GM21367 (cell line): ENCODE measurements around the gene VEZF1.

Experiments
- ATAC-seq: cut with Tn5 transposase; IDR thresholded peaks from one replicate; pipeline ENCODE4 v1.9.1; 2021; ENCODE audit not compliant: unreplicated experiment

Gene VEZF1, protein sequence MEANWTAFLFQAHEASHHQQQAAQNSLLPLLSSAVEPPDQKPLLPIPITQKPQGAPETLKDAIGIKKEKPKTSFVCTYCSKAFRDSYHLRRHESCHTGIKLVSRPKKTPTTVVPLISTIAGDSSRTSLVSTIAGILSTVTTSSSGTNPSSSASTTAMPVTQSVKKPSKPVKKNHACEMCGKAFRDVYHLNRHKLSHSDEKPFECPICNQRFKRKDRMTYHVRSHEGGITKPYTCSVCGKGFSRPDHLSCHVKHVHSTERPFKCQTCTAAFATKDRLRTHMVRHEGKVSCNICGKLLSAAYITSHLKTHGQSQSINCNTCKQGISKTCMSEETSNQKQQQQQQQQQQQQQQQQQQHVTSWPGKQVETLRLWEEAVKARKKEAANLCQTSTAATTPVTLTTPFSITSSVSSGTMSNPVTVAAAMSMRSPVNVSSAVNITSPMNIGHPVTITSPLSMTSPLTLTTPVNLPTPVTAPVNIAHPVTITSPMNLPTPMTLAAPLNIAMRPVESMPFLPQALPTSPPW

DNA sequence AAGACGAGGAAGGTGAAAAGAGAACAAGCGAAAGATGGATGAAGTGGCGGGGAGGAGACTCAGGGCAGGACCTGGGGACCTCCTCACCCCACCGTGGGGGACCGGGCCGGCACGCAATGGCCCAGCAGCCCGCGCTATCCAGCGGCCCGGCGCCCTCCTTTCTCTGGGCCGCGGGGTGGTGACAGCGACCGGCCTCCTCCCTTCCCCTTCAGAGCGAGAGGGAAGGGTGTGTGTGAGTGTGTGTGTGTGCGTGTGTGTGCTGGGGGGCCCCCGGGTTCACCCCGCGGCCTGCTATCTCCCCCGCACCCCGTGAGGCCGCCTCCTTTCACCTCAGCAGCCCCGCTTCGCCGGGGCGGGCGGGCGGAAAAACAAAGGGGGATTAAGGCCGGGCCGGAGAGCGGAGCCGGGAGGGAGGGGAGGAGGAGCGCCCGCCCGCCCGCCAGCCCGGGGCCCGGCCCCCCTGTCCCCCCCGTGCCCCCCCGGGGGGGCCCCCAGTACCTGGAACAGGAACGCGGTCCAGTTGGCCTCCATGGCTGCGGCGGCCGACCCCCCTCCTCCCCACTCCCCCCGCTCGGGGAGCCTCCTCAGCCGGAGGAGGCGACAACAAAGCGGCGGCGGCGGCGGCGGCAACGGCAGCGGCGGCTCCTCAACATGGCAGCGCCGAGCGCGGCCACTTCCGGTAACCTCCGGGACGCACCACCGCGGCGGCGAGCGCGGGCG, at the start of gene VEZF1:
TSS of gene VEZF1 (minus strand) at position 674 of the 720 bp plus-strand sequence. CDS start at position 531, 143 bp downstream.
- ATAC-seq = peak; percentile 39

DNA sequence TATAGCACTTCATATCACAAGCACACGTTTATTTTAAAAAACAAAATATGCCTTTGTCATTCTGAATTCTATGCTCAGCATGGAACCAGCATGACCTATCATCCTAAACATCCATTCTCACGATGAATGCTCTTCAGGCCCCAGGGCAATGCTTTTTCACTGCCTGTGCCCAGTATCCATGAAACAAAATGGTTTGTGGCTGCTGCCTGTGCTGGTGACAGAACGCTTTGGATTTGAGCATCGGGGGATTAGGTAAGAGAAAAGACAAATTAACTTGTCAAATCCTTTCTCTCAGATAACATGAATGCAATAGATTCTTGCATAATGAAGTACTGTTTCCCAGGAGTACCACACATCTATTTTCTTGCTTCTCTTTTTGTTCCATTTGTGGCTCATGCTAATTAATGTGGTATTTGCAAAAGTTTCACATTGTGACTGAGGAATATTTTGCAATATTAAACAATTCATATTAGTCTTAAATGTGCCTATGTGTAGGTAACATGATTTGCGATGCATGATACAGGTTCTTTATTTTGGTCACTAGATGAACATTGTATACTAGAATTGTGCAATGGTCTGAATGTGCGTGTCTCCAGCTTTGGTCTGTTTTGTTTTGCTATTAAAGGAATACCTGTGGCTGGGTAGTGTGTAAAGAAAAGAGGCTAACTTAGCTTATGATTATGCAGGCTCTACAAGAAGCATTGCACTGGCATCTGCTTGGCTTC, 44.8 kb upstream of the VEZF1 start:
- ATAC-seq = no peak

DNA sequence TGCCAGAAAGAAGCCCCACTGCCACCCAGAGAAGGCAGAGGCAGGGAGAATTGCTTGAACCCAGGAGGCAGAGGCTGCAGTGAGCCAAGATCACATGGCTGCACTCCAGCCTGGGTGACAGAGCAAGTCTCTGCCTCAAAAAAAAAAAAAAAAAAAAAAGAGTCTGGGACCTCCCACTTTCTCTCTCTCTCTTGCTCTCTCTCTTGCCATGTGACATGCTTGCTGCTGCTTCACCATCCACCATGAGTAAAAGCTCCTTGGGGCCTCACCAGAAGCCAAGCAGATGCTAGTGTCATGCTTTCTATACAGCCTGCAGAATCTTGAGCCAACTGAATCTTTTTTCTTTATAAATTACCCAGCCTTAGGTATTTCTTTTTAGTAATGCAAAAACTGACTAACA, 40.5 kb upstream of the VEZF1 start:
- ATAC-seq = no peak

DNA sequence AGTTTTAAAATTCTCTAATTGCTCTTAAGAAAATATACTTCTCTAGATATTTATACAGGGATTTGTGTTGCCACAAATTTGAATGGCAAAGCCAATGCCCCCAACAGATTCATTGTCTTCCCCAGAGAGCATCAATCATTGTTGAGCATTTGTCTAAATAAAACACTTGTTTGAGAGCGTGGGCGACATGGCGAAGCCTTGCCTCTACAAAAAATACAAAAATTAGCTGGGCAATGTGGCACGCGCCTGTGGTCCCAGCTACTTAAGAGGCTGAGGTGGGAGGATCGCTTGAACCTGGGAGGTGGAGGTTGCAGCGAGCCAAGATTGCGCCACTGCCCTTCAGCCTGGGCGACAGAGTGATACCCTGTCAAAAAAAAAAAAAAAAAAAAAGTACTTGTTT, 32.3 kb upstream of the VEZF1 start:
- no peak for ATAC-seq

DNA sequence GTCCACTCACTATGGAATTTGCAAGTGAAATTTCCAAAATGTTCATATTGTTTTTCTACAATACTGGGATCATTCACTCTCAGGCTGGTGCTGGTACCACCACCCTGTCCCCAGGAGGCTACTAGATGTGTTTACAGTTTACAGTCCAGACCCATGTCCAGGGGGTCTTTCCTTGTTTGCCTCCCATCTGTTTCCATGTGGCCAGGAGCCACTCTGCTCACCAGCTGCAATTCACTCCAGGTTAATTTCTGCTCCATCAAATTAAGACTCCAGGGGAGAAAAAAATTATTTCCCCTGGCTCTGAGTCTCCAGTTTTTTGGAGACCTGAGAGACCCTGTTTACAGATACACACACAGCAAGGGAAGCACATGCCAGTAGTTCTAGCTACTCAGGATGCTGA, 31.5 kb upstream of the VEZF1 start:
- ATAC-seq = no peak

DNA sequence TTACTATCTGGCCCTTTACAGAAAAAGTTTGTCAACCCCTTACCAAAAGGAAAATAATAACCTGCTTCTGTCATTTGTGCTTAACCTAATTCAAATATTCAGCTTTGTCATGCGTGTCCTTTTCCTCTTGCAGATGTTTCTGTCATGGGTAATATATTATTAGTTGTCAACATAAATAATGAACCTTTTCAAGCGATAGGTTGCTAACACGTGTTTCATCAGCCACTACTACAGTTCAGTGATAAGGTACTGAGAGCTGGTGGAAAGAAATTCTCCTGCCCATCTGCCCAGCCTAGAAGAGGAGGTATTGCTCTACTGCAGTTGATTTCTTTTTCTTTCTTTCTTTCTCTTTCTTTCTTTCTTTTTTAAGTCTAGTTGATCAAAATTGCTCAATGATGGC, 31.0 kb upstream of the VEZF1 start:
- ATAC-seq = no peak

DNA sequence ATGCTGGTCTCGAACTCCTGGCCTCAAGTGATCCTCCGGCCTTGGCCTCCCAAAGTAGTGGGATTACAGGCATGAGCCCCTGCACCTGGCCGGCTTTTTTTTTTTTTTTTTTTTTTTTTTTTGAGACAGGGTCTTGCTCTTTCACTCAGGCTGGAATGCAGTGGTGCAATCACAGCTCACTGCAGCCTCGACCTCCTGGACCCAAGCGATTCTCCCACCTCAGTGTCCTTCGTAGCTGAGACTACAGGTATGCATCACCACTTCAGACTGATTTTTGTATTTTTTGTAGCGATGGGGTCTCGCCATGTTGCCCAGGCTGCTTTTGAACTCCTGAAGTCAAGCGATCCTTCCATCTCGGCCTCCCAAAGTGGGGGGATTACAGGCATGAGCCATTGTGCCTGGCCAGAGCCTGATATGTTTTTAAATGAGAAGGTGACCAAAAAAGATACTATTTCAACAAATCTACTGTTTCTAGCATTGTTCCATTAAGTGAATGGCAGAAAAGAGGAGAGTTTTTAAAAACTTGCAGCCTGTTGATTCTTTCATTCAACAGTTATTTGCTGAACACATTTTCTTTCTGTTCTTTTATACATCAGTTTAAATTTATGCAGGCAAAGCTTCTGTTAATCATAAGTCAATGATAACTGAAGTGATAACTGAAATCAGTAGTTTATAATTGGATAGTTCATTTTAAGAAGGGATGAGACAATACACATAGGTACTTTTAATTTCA, 22.2 kb upstream of the VEZF1 start:
- no peak for ATAC-seq

DNA sequence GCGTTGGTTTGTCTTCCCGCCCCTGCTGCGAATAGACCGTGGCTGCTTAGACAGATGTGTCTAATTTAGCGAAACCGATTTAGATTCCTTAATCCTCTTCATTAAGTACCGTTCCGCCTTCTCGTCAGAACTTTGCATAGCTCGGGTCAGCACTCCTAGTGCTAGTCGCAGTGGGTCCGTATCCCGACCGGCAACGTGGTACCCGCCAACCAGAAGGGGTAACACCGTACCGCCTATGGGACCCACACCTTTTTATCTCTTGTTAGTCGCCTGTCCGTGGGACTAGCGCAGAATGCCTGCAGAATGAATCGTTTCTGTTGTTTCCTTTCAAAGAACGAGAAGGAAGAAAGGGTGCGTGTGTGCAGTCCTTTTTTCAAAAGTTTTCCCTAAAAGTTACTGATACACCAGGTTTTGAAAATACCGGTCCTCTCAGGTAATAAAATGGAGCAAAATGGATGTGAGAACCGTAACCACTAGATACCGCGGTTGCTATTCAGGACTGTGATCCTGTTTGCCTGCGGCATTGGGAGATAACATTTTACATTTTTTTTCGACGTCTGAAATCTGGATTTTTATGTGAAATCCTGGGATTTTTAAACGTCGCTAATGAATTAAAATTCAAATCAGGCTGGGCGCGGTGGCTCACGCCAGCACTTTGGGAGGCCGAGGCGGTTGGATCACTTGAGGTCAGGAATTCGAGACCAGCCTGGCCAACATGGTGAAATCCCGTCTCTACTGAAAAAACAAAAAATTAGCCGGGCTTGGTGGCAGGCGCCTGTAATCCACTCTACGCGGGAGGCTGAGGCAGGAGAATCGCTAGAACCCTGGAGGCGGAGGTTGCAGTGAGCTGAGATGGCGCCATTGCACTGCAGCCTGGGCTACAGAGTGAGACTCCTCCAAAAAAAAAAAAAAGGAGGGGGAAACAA, 20.0 kb upstream of the VEZF1 start:
- ATAC-seq = peak; percentile 18

DNA sequence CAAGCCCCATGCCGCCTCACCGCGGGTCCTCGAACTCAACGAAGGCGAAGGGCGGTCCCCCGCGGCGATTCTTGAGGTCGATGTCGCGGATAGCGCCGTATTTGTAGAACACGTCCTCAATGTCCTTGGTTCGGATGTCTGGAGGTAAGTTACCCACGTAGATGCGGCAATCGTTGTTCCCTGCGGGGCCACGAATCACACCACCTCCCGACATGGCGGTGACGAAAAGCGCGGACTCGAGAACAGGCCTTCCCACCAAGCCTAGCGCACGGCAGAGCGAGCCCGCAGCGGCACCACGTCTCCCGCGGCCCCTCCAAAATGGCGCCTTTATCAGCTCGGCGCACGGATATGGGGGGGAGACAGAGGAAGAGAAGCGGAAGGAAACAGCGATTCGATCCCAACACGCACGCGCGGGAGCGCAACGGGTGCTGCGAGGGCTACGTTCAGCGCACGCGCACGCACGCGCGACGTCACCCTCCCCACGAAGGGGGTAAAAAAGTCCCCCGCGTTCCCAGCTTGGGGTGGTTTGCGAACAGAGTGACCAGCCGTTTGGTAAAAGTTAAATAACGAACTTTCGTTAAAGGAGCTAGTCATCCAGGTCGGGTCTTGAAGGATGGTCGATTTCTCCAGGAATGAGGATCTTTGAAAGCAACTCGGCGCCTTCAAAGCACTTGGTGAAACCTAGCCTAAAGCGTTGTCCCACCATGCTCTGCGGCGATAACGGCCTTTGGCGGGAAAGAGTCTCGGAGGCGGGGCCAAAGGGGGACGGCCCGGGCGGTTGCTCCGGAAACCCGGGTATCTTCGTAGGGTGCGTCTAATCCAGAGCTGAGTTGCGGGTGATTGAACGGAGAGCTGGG, 19.1 kb upstream of the VEZF1 start, which contains the start of gene SRSF1:
TSS of gene SRSF1 (minus strand) at position 323 of the 857 bp plus-strand sequence. CDS start at position 214, 109 bp downstream.
- ATAC-seq = peak; percentile 82

DNA sequence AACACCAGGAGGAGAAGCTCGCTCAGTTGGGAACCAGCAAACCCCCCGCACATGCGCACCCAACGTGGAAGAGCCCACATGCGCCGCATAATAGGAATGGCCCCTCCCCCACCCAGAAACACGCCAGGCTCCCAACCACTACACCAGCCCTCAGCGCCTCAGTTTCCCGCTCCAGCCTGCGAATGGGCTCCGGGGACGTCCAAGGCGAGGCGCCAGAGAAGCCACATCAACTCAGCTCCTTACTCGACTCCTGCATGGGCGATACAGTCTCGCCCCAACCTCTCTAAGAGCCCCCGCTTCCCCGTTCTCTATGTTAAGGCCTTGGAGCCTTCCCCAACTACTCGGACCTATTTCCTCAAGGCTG, 18.5 kb upstream of the VEZF1 start:
- peak; percentile 18 for ATAC-seq

DNA sequence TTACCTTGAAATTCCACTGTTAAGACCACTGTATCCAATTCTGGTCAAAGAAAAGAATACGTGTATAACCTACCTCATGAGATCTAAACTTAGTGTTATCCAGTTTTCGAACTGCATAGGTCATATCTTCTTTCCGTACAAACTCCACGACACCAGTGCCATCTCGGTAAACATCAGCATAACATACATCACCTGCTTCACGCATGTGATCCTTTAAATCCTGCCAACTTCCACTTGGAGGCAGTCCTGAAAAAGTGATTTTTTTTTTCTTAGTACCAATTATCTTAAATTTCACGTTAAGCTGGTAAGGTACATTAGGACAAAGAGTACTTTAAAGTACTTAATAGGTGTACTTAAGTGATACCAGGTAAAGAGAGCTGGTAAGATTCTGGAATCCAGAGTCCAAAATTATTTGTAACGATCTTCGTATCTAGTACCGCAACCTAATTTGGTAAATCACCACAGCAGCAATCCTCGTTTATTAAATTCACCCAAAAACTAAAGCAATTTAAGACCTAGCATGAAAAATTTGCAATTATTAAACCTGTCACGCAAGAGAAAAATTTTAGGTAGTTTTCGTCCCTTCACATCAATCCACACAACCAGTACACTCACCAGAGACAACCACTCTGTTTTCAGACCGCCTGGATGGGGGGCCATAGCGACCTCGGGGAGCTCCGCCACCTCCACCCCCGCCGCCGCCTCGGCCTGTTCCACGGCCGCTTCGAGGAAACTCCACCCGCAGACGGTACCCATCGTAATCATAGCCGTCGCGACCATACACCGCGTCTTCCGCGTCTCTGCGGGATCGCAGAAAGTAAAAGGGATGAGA, 17.9 kb upstream of the VEZF1 start:
- ATAC-seq = no peak

DNA sequence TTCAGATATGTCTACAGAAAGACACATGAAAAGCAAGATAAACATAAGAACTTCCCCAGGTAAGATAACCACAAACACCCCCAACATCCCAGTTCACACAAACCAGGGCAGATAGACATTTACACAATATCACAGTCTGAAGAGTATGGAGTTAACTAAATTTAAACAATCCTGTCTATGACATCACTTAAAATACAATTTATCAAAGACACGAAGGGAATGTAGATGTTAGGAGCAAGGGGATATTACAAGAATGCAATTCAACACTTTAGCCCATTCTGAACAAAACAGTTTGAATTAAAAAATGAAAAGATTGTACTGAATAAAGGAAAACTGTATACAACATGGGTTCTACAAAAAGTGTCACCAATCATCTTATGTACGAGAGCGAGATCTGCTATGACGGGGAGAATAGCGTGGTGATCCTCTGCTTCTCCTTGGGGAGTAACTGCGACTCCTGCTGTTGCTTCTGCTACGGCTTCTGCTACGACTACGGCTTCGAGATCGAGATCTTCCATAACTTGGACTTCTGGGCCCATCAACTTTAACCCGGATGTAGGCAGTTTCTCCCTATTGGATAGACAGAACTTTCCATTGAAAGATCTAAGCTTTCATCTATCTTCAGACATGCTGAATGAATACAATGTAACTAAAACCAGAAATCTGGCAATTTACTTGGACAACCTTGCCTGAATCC, 17.1 kb upstream of the VEZF1 start:
- ATAC-seq = no peak

DNA sequence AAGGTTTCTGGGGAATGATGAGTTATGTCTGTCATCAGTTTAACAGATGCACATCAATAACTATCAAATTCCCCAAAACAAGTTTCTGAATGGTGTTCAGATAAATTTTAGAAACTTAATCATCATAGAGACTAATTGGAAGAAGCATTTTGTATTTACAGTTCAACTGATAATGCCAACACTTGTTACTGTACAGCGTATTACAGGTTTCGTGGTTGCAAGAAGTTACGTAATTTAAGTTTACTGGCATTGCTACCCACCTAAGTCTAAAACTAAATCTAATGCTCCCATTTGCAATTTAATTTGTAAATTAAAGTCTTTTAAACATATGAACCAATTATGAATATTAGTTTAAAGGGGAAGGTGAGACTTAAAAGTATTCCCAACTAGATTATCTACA, 16.0 kb upstream of the VEZF1 start:
- ATAC-seq = no peak

DNA sequence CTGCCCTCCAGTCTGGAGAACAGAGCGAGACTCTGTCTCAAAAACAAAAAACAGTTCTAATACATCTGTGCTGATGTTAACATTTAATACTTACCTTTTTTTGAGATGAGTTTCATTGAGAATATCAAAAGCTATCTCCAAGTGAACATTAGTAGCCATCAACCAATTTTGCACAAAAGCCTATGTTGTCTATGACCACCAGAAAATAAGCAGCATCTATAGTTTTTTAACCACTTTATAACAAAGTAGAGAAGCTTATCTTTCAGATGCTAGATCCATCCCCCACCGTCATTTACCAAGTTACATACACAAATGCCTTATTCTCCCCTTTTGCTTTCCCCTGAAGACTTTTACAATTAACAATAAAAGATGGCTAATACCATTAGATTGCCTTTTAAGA, 14.9 kb upstream of the VEZF1 start:
- no peak for ATAC-seq

DNA sequence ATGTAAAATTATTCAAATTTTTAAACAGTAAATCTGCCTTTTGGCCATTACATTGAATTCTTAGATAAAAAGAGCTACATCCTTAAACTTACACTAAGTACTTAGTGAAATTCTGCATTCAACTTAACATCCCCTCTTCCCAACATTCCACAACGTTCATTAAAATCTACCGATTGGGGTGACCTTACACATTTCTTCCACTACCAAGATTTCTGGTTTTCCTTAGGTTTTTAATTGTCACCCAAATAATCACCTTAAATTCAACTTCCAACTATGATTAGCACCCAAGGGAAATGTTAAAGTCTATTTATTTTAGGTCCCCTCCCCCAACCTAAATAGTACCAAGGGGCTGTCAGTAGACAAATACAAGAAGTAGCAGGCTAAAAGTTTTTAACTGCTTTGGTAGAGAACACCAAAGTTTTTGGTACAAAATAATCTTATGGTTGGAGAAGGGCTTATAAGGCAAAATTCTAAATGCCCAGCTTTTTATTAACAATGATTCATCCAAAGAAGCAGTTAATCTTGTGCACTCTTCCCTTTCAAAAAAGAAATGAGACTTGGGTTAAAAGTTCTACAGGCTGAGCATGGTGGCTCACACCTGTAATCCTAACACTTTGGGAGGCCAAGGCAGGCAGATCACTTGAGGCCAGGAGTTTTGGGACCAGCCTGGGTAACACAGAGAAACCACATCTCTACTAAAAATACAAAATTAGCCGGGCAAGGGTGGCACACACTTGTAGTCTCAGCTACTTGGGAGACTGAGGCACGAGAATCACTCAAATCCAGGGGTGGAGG, 14.3 kb upstream of the VEZF1 start:
- ATAC-seq = no peak

DNA sequence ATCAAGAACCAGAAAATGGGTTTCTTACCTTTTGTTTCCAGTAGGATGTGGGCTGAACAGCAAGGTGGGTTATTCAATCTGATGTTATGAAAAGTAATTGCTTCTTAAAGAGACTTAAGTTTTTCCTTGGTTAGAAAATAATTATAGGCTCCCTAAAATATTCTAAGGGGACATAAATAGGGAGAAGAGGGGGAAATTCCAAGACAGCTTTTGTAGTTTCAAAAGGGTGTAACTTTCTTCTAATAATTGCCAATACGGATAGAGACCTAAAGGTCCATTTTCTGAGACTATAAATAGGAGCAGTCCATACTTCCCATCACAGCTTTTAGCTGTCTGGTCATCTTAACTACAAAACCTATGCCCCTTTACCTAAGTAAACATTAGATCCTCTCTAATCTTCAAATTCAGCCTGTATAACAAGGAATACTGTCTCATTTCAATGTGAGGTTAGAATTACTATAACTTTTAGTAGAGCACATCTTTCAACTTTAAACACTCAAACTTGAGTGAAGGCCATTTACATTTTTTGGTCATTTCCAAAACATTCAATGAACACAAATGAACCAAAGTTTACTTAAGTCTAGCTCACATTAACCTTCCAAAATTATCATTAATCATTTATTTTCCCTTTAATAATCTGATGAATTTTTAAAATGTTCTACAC, 13.5 kb upstream of the VEZF1 start:
- no peak for ATAC-seq
